VCaP (cell line): Measurements from ENCODE around the gene AUTS2.

ENCODE experiments used
- H3K27ac ChIP-seq: fragments of 450-650 bp; 2 replicates; pipeline ENCODE4 v1.5.1; 2017
- TF ChIP-seq, protein P1 (sequence below): fragments of 450-650 bp; conservative IDR thresholded peaks from 2 replicates; pipeline ENCODE4 v1.5.1; 2017; ENCODE audit warnings: mild to moderate bottlenecking, moderate library complexity

AUTS2 gene

DNA sequence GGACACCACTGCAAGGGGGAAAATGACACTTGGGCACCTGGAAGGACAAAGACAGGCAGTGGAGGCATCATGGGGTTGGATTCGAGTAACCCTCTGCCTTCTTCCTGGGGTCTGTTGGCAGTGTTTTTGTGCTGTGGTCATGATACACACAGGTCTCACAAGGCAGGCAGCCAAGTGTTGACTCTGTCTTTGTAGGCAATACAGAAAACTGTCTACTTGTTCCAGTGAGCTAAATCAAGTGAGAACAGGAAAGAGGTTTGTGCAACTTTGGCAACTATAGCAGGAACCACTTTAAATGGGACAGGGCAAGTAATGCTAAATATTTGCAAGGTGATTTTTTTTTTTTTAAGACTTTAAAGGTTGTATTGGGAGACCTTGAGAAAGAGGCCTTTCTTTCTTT, 955.1 kb downstream of the AUTS2 start:
- H3K27ac ChIP-seq: no peak overlapping the region
- TF ChIP-seq, protein P1, sequence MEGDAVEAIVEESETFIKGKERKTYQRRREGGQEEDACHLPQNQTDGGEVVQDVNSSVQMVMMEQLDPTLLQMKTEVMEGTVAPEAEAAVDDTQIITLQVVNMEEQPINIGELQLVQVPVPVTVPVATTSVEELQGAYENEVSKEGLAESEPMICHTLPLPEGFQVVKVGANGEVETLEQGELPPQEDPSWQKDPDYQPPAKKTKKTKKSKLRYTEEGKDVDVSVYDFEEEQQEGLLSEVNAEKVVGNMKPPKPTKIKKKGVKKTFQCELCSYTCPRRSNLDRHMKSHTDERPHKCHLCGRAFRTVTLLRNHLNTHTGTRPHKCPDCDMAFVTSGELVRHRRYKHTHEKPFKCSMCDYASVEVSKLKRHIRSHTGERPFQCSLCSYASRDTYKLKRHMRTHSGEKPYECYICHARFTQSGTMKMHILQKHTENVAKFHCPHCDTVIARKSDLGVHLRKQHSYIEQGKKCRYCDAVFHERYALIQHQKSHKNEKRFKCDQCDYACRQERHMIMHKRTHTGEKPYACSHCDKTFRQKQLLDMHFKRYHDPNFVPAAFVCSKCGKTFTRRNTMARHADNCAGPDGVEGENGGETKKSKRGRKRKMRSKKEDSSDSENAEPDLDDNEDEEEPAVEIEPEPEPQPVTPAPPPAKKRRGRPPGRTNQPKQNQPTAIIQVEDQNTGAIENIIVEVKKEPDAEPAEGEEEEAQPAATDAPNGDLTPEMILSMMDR: no peak

DNA sequence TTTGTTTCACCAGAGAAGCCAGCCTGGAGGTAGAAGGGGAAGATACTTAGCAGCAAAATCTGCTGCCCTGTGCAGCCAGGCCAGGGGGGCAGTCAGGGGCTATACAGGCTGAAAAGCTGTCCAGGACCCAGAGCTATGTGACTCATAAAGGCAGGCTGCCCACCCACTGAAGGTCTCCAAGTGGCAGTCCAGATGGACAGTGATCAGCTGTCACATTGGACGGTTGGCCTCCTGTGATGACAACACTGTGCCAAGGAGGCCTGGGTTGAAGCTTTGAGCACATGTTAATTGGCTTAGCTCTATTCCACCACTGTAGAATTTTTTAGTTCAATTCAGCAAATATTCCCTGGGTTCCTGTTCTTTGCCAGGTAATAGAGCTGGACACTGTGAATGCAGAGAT, 956.4 kb downstream of the AUTS2 start:
- TF ChIP-seq, protein P1: no peak
- H3K27ac ChIP-seq: no peak overlapping the region

DNA sequence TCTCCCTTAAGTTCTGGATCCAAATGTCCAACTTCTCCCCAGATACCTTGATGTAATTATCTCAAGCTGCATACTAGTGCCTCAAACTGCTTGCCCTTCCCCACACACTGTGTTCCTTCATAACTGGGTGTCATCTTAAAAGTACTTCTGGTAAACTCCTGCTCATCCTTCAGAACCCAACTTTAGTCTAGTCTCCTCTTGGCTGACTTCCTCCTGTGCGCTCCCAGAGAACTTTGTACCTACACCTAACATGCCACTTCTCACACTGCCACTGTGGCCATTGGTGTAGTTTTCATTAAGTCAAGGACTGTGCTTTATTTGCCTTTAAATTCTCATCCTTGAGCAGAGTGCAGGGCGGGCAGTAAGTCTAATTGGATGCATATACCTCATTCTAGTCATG, 958.5 kb downstream of the AUTS2 start:
- H3K27ac ChIP-seq: no peak overlapping the region
- TF ChIP-seq, protein P1: no peak

DNA sequence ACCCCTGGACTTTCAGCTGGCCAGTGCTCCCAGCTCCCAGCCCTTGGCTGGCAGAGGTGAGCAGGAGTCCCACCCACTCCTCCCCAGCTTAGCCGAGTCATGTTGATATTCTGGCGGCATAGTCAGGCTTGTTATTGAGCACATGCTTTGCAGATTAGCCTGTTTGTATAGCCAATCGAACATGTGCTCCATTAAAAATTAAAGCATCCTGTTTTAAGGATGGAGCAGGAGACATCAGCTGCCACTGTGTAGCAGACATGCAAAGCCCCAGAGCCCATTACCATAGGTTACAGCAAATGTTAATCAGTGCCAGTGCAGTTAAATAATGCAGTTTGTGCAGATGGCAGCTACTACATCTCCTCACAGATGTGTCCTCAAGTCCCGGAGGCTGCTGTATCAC, 959.1 kb downstream of the AUTS2 start:
- TF ChIP-seq, protein P1: no peak

DNA sequence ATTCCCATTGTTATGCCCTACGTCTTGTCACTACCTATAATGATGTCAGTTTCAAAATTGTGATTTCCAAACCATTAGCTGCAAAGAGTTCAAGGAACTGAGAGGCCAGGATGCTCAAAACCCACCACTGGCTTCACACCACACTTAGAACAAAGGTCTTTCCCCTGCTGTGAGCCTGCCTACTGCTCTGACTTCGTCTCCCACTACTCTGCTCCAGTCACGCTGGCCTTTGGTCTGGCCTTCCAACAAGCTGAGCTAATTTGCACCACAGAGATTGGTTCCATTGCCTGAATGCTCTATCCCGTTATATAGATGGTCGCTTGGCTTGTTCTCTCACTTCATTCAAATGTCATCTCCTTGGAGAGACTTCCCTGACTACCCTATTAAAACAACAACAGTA, 961.5 kb downstream of the AUTS2 start:
- H3K27ac ChIP-seq: no peak overlapping the region
- TF ChIP-seq, protein P1: no peak

More for the DNA sequence above, 959.1 kb downstream of the AUTS2 start:
- no peak overlapping the region for H3K27ac ChIP-seq

DNA sequence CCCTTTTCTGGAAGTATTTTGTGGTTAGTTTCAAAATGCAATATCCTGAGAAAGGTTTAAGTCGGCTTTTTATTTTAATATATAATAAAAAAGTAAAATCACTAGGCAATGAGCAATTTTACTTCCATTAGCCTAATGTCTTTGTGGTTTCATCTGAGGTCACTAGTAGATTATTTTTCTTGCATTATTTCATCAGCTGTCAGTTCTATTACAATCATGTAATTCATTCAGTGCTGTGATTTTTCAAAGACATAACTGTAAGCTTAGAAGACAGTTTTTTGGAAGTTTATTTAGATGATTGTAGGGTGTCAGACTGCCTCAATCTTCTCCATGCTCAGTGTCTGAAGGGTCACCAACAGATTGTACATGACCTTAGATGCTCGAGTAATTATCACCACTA, 965.7 kb downstream of the AUTS2 start:
- TF ChIP-seq, protein P1: no peak
- no peak overlapping the region for H3K27ac ChIP-seq

DNA sequence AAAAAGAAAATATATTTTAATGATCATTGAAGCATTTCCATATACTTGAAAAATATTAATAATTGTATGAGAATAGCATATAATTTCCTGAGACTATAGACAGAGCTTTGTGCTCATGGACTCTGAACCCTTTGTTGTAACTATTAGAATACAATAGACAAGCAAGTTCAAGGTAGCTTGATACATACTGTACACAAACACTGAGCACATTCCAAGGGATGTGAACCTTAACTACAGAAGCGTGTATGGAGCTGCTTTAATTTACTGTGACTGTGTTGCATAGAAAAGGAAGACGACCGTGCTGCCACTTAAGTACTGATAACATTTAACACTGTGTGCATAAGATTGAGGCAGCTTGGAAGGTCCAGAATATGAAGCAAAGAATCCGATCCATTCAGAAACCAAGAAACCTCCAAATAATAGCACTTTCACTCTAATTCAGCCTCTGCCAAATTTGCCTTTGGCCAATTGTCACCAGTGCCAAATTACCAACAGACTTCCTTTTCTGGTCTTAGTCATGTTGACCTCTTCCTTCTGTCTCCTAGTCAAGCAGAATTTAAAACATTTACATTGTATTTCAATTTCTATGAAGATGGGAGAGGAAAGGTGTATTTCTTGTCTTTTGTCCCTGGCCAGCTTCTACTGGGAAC, 967.6 kb downstream of the AUTS2 start:
- TF ChIP-seq, protein P1: no peak

More for the DNA sequence above, 967.6 kb downstream of the AUTS2 start:
- H3K27ac ChIP-seq: no peak overlapping the region
